HCT116 (cell line): Measurements from ENCODE around the gene GALNT13. TPM values are rescaled to one million over a fixed set of nuclear protein-coding genes. Genes with fewer than 3 reads are reported as not detected.

ENCODE experiments used
- ATAC-seq: fragments of 200-7000 bp; cut with Tn5 transposase; 2 replicates; pipeline ENCODE4 v1.9.1; 2020; ENCODE audit warnings: mild to moderate bottlenecking, moderate library complexity
- BruUV-seq: library from RNA; stranded (reverse); fragments of 400-500 nt; replicated peaks from 2 replicates; lab custom pipeline; 2021; lab: Mats Ljungman, UMichigan
- CTCF ChIA-PET: fragments of 300-600 bp; sonication (Branson Sonifier 250); formaldehyde crosslinking; loops from one replicate; lab custom pipeline; 2021; ENCODE audit warnings: antibody characterized with exemption; lab: Charles Lee
- POLR2A ChIA-PET: fragments of 300-600, 350-600 bp; sonication (Branson Sonifier 250); formaldehyde crosslinking; loops from one replicate; lab custom pipeline; 2021; ENCODE audit warnings: antibody characterized with exemption; lab: Charles Lee
- RAD21 ChIA-PET, 2 experiments: fragments of 300-600 bp; sonication (Branson Sonifier 250); formaldehyde crosslinking; loops; one replicate each; lab custom pipeline; 2023; ENCODE audit warnings: low total read pairs in 2 of 2; ENCODE audit not compliant: uncharacterized antibody in 2 of 2, unreplicated experiment in 2 of 2, low non-redundant PET in 1 of 2; lab: Charles Lee
- DNase-seq: peaks from one replicate; pipeline ENCODE4 v3.0.0-alpha.2; 2010; ENCODE audit warnings: low read depth, low spot score
- H2AFZ ChIP-seq: fragments of 200-600 bp; shearing (Covaris generic), sonication (generic); 2 replicates; pipeline ENCODE4 v1.6.1; 2017; ENCODE audit warnings: low read depth, mixed run types, mixed read lengths, antibody characterized with exemption, low read length; ENCODE audit not compliant: poor library complexity, severe bottlenecking
- H3K27ac ChIP-seq: 2 replicates; pipeline ENCODE4 v1.5.1; 2012; ENCODE audit warnings: low read depth, low read length
- H3K27me3 ChIP-seq: fragments of 200-600 bp; sonication (generic); 2 replicates; pipeline ENCODE4 v1.6.1; 2016; ENCODE audit warnings: mixed run types, low read length, mixed read lengths; ENCODE audit not compliant: insufficient read depth
- H3K36me3 ChIP-seq, 2 experiments: fragments of 200-500 bp in 1 of 2; fragments of 200-600 bp in 1 of 2; sonication (Bioruptor generic) in 1 of 2; sonication (generic) in 1 of 2; 2 replicates each; pipeline versions ENCODE4 v1.5.1 to v1.6.1; 2014 to 2016; ENCODE audit warnings: low read length in 2 of 2, inconsistent platforms in 1 of 2, mixed read lengths in 1 of 2, mixed run types in 1 of 2; ENCODE audit not compliant: insufficient read depth in 2 of 2, control insufficient read depth in 1 of 2
- H3K4me1 ChIP-seq, 2 experiments: fragments of 200-600 bp in 1 of 2; sonication (generic) in 1 of 2; 2 replicates each; pipeline versions ENCODE4 v1.5.1 to v1.6.1; 2012 to 2017; ENCODE audit warnings: low read length in 2 of 2, inconsistent platforms in 1 of 2, mild to moderate bottlenecking in 1 of 2, mixed read lengths in 1 of 2, mixed run types in 1 of 2, moderate library complexity in 1 of 2; ENCODE audit not compliant: insufficient read depth in 2 of 2, control insufficient read depth in 1 of 2
- H3K4me2 ChIP-seq: fragments of 200-600 bp; sonication (generic); 2 replicates; pipeline ENCODE4 v1.6.1; 2017; ENCODE audit warnings: mixed run types, low read length, mixed read lengths
- H3K4me3 ChIP-seq, 2 experiments: fragments of 200-600 bp in 1 of 2; sonication (generic) in 1 of 2; replicated peaks in 1 of 2; 2 replicates each; pipeline ENCODE4 v1.5.1; 2011 to 2016; ENCODE audit warnings: low read length in 2 of 2, control low read depth in 1 of 2, low read depth in 1 of 2, mild to moderate bottlenecking in 1 of 2, mixed read lengths in 1 of 2, mixed run types in 1 of 2
- H3K79me2 ChIP-seq: fragments of 200-600 bp; sonication (generic); 2 replicates; pipeline ENCODE4 v1.6.1; 2017; ENCODE audit warnings: mild to moderate bottlenecking, mixed run types, low read length, moderate library complexity, mixed read lengths; ENCODE audit not compliant: insufficient read depth
- H3K9ac ChIP-seq: fragments of 200-600 bp; sonication (generic); 2 replicates; pipeline ENCODE4 v1.6.1; 2016; ENCODE audit warnings: low read length, mixed read lengths
- H3K9me2 ChIP-seq: fragments of 200-600 bp; sonication (generic), shearing (Covaris generic); 2 replicates; pipeline ENCODE4 v1.6.1; 2017; ENCODE audit warnings: mixed run types, mild to moderate bottlenecking, moderate library complexity; ENCODE audit not compliant: insufficient read depth
- H3K9me3 ChIP-seq, 2 experiments: fragments of 200-500 bp in 1 of 2; fragments of 200-600 bp in 1 of 2; sonication (Bioruptor generic) in 1 of 2; sonication (generic) in 1 of 2; 2 replicates each; pipeline ENCODE4 v1.6.1; 2014 to 2017; ENCODE audit warnings: low read length in 2 of 2, mixed read lengths in 2 of 2, inconsistent platforms in 1 of 2, low read depth in 1 of 2, mild to moderate bottlenecking in 1 of 2, mixed run types in 1 of 2, moderate library complexity in 1 of 2; ENCODE audit not compliant: control insufficient read depth in 1 of 2, insufficient read depth in 1 of 2
- H4K20me1 ChIP-seq: fragments of 200-600 bp; sonication (generic), shearing (Covaris generic); 2 replicates; pipeline ENCODE4 v1.6.1; 2017; ENCODE audit warnings: mixed run types, mild to moderate bottlenecking, moderate library complexity; ENCODE audit not compliant: insufficient read depth
- CTCF ChIP-seq, 3 experiments: fragments of 200-600 bp in 1 of 3; sonication (generic) in 1 of 3; IDR thresholded peaks in 2 of 3; conservative IDR thresholded peaks in 1 of 3; 2 replicates each; pipeline ENCODE4 v1.5.1; 2012 to 2017; ENCODE audit warnings: low read depth in 2 of 3, low read length in 2 of 3, antibody characterized with exemption in 1 of 3, borderline replicate concordance in 1 of 3, control low read depth in 1 of 3, mild to moderate bottlenecking in 1 of 3, mixed read lengths in 1 of 3, mixed run types in 1 of 3, moderate library complexity in 1 of 3; ENCODE audit not compliant: insufficient read depth in 1 of 3
- ELF1 ChIP-seq: IDR thresholded peaks from 2 replicates; pipeline ENCODE4 v1.6.1; 2012; ENCODE audit warnings: low read depth, borderline replicate concordance
- JUND ChIP-seq: IDR thresholded peaks from 2 replicates; pipeline ENCODE4 v1.6.1; 2012
- MAX ChIP-seq: IDR thresholded peaks from 2 replicates; pipeline ENCODE4 v1.6.1; 2012
- ZNF274 ChIP-seq: fragments of 200-500 bp; sonication (Bioruptor generic); IDR thresholded peaks from 2 replicates; pipeline ENCODE4 v1.6.1; 2014; ENCODE audit warnings: mild to moderate bottlenecking, low read depth, low read length, inconsistent platforms
- intact Hi-C: fragments of 100-400 bp; cut with micrococcal nuclease; formaldehyde crosslinking; loops from 2 replicates; pipeline ENCODE4 v1.10.0; 2022
- total RNA-seq: library from RNA; stranded (reverse); gene quantifications from one replicate; pipeline ENCODE4 v1.2.1, GENCODE V29; 2021; ENCODE audit not compliant: unreplicated experiment

The GALNT13 gene
- total RNA-seq, 1 experiment from 2014 or later = 0.44 TPM

DNA sequence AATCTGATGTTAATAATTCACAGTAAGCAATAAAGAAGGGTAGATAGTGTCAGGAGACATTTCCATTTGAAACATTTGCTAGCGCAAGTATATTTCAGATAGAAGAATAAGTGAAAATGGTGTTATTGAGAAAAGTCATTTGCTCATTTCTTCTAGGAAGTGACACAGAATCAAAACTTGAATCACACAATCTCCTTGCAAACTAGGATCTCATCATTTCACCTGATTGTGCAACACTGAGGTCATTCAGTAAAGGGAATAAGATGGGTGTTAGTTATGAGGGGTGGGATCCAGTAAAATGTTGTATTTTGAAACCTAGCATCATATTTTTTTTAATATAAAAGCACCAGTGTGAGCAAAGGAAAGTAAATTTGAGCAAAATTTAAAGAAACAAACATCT, 618.8 kb downstream of the GALNT13 start:
- no peaks in the 10 kb centered on the region for H3K27me3 ChIP-seq
- H3K4me1 ChIP-seq = no peaks in the 10 kb centered on the region
- H4K20me1 ChIP-seq = no peaks in the 10 kb centered on the region
- no peak overlapping the region for H3K4me3 ChIP-seq
- intact Hi-C loops = no loop called here
- DNase-seq (no peak), ATAC-seq (no peak)
- H2AFZ ChIP-seq = no peak overlapping the region
- no peaks in the 10 kb centered on the region for H3K9me2 ChIP-seq
- H3K79me2 ChIP-seq = no peaks in the 10 kb centered on the region
- H3K27ac ChIP-seq = no peak overlapping the region
- H3K9me3 ChIP-seq = no peaks in the 10 kb centered on the region
- no peak for TF ChIP-seq ZNF274
- TF ChIP-seq MAX = no peak
- no peak for TF ChIP-seq JUND
- no peak for TF ChIP-seq ELF1
- H3K4me2 ChIP-seq = no peak overlapping the region
- BruUV-seq = no TSS peak
- H3K9ac ChIP-seq = no peak overlapping the region
- H3K36me3 ChIP-seq = no peaks in the 10 kb centered on the region
- POLR2A ChIA-PET = no interaction called here
- RAD21 ChIA-PET = no interaction called here
- CTCF ChIA-PET = no interaction called here

- intact Hi-C loops = no loop called here
- ChIA-PET CTCF (no interaction called here), RAD21 (no interaction called here)
These were observed 623.7 kb downstream of the GALNT13 start for GRCh38 chr2:154495455-154495868.

More at GRCh38 chr2:154495455-154495868, 623.7 kb downstream of the GALNT13 start:
- no peaks in the 10 kb centered on the region for H3K36me3 ChIP-seq
- ATAC-seq = no peak
- H3K27me3 ChIP-seq = no peaks in the 10 kb centered on the region
- no peak for TF ChIP-seq CTCF (IDR thresholded peaks at IDR 0.05 in 2 of 3, conservative IDR thresholded peaks at IDR 0.05 in 1 of 3; ENCODE audit: borderline replicate concordance in 1 of 3, insufficient read depth in 1 of 3, low read depth in 2 of 3, low read length in 2 of 3)
- H3K4me2 ChIP-seq = no peak overlapping the region
- no peaks in the 10 kb centered on the region for H3K9me2 ChIP-seq
- H3K79me2 ChIP-seq = no peaks in the 10 kb centered on the region
- no peak overlapping the region for H3K9ac ChIP-seq
- no peak overlapping the region for H3K27ac ChIP-seq
- no TSS peak for BruUV-seq
- H2AFZ ChIP-seq = no peak overlapping the region
- no peaks in the 10 kb centered on the region for H4K20me1 ChIP-seq
- no peak overlapping the region for H3K4me3 ChIP-seq
- H3K9me3 ChIP-seq = no peaks in the 10 kb centered on the region
- no peak for DNase-seq
- H3K4me1 ChIP-seq = no peaks in the 10 kb centered on the region
- POLR2A ChIA-PET = no interaction called here
